Loucy (cell line): ENCODE measurements around the gene INSYN2A.

Experiments
- H2AFZ ChIP-seq: fragments of 200-600 bp; sonication (generic); 2 replicates; pipeline ENCODE4 v1.6.0; 2016; ENCODE audit warnings: antibody characterized with exemption, mild to moderate bottlenecking, low read length, moderate library complexity
- H3F3A ChIP-seq: fragments of 200-600 bp; 2 replicates; pipeline ENCODE4 v1.6.0; 2016; ENCODE audit warnings: antibody characterized with exemption, low read depth, mild to moderate bottlenecking
- H3K27me3 ChIP-seq: fragments of 200-600 bp; sonication (generic); 2 replicates; pipeline ENCODE4 v1.6.1; 2014; ENCODE audit warnings: low read length, mild to moderate bottlenecking; ENCODE audit not compliant: insufficient read depth, poor library complexity, severe bottlenecking
- H3K36me3 ChIP-seq: fragments of 200-600 bp; sonication (generic); 2 replicates; pipeline ENCODE4 v1.6.1; 2016; ENCODE audit warnings: low read length; ENCODE audit not compliant: insufficient read depth
- H3K4me1 ChIP-seq: fragments of 200-600 bp; sonication (generic); 2 replicates; pipeline ENCODE4 v1.5.1; 2014; ENCODE audit warnings: low read length, mild to moderate bottlenecking; ENCODE audit not compliant: insufficient read depth, poor library complexity, severe bottlenecking
- H3K4me2 ChIP-seq: fragments of 200-600 bp; sonication (generic); 2 replicates; pipeline ENCODE4 v1.6.0; 2014; ENCODE audit warnings: antibody characterized with exemption, low read length, low read depth, mild to moderate bottlenecking; ENCODE audit not compliant: poor library complexity, severe bottlenecking
- H3K4me3 ChIP-seq: fragments of 200-600 bp; sonication (generic); 2 replicates; pipeline ENCODE4 v1.5.1; 2014; ENCODE audit warnings: low read length, mild to moderate bottlenecking, mixed read lengths; ENCODE audit not compliant: poor library complexity, severe bottlenecking
- H3K79me2 ChIP-seq: fragments of 200-600 bp; sonication (generic); 2 replicates; pipeline ENCODE4 v1.6.1; 2014; ENCODE audit warnings: low read length; ENCODE audit not compliant: insufficient read depth
- H3K9ac ChIP-seq: fragments of 200-600 bp; sonication (generic); 2 replicates; pipeline ENCODE4 v1.6.0; 2014; ENCODE audit warnings: mild to moderate bottlenecking, low read depth, low read length, moderate library complexity; ENCODE audit not compliant: poor library complexity, severe bottlenecking
- H3K9me2 ChIP-seq: fragments of 200-600 bp; sonication (generic); replicated peaks from 2 replicates; pipeline ENCODE4 v1.6.1; 2016; ENCODE audit warnings: low read depth, low read length, mixed read lengths
- H3K9me3 ChIP-seq: fragments of 200-600 bp; sonication (generic); 2 replicates; pipeline ENCODE4 v1.6.1; 2014; ENCODE audit warnings: mild to moderate bottlenecking, antibody characterized with exemption, low read length, low read depth; ENCODE audit not compliant: insufficient read depth
- H4K20me1 ChIP-seq: fragments of 200-600 bp; sonication (generic); 2 replicates; pipeline ENCODE4 v1.6.0; 2014; ENCODE audit warnings: antibody characterized with exemption, low read length, mild to moderate bottlenecking; ENCODE audit not compliant: insufficient read depth, poor library complexity, severe bottlenecking
- EZH2phosphoT487 ChIP-seq: fragments of 200-600 bp; IDR thresholded peaks from 2 replicates; pipeline ENCODE4 v1.6.1; 2018; ENCODE audit warnings: antibody characterized with exemption, mild to moderate bottlenecking, moderate library complexity, borderline replicate concordance
- TF ChIP-seq, protein P1 (sequence below): fragments of 200-600 bp; sonication (generic); conservative IDR thresholded peaks from 2 replicates; pipeline ENCODE4 v1.5.1; 2014; ENCODE audit warnings: mild to moderate bottlenecking, antibody characterized with exemption, low read length

Gene INSYN2A

GRCh38 chr10:127158662-127159061 is 37.7 kb downstream of the INSYN2A start:
- Histone ChIP-seq H3K9me3 (peaks cover 10% of the 10 kb centered on the region; the same call in 1 of the 2 replicates), H3K79me2 (no peaks in the 10 kb centered on the region), H3K9me2 (no peaks in the 10 kb centered on the region), H3K4me3 (no peak overlapping the region), H2AFZ (no peak overlapping the region), H3K36me3 (no peaks in the 10 kb centered on the region), H4K20me1 (no peaks in the 10 kb centered on the region), H3K4me2 (no peak overlapping the region), H3K4me1 (no peaks in the 10 kb centered on the region), H3F3A (no peaks in the 10 kb centered on the region), H3K9ac (no peak overlapping the region), H3K27me3 (no peaks in the 10 kb centered on the region)
- TF ChIP-seq EZH2phosphoT487: no peak
- TF ChIP-seq, protein P1, sequence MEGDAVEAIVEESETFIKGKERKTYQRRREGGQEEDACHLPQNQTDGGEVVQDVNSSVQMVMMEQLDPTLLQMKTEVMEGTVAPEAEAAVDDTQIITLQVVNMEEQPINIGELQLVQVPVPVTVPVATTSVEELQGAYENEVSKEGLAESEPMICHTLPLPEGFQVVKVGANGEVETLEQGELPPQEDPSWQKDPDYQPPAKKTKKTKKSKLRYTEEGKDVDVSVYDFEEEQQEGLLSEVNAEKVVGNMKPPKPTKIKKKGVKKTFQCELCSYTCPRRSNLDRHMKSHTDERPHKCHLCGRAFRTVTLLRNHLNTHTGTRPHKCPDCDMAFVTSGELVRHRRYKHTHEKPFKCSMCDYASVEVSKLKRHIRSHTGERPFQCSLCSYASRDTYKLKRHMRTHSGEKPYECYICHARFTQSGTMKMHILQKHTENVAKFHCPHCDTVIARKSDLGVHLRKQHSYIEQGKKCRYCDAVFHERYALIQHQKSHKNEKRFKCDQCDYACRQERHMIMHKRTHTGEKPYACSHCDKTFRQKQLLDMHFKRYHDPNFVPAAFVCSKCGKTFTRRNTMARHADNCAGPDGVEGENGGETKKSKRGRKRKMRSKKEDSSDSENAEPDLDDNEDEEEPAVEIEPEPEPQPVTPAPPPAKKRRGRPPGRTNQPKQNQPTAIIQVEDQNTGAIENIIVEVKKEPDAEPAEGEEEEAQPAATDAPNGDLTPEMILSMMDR: no peak

- H3K4me3 ChIP-seq: no peak overlapping the region
- no peak overlapping the region for H3K4me2 ChIP-seq
- no peaks in the 10 kb centered on the region for H3K36me3 ChIP-seq
- no peaks in the 10 kb centered on the region for H4K20me1 ChIP-seq
- no peak overlapping the region for H3K9ac ChIP-seq
- peaks cover 15% of the 10 kb centered on the region; the same call in 1 of the 2 replicates for H3K9me3 ChIP-seq
- H3K4me1 ChIP-seq: no peaks in the 10 kb centered on the region
- H3K9me2 ChIP-seq: no peaks in the 10 kb centered on the region
- H3K79me2 ChIP-seq: no peaks in the 10 kb centered on the region
- TF ChIP-seq EZH2phosphoT487: no peak
- TF ChIP-seq, protein P1: no peak
- no peak overlapping the region for H2AFZ ChIP-seq
- H3K27me3 ChIP-seq: no peaks in the 10 kb centered on the region
- H3F3A ChIP-seq: no peaks in the 10 kb centered on the region
These were observed 38.7 kb downstream of the INSYN2A start for GRCh38 chr10:127157506-127158200.

- Histone ChIP-seq H3K36me3 (no peaks in the 10 kb centered on the region), H3F3A (no peaks in the 10 kb centered on the region), H3K4me3 (no peak overlapping the region), H3K9ac (no peak overlapping the region), H3K4me2 (no peak overlapping the region), H2AFZ (no peak overlapping the region), H3K4me1 (no peaks in the 10 kb centered on the region), H3K79me2 (no peaks in the 10 kb centered on the region), H3K27me3 (no peaks in the 10 kb centered on the region), H4K20me1 (no peaks in the 10 kb centered on the region), H3K9me3 (peaks cover 15% of the 10 kb centered on the region; the same call in 1 of the 2 replicates), H3K9me2 (no peaks in the 10 kb centered on the region)
- no peak for TF ChIP-seq EZH2phosphoT487
- TF ChIP-seq, protein P1: no peak
These were observed 39.3 kb downstream of the INSYN2A start for GRCh38 chr10:127157089-127157488.
